Karpas-422 (cell line): ENCODE results near the gene ZFR2. TPM values are rescaled to one million over a fixed set of nuclear protein-coding genes. Genes with fewer than 3 reads are reported as not detected.
"Not testable (repeated sequence)": the region's sequence is repeated elsewhere in the genome, so short reads cannot be mapped to it uniquely, and the experiment has no call there.

Experiments
- DNase-seq: peaks from one replicate; pipeline ENCODE4 v3.0.0-alpha.2; 2015
- H2AFZ ChIP-seq: fragments of 200-600 bp; sonication (generic); 2 replicates; pipeline ENCODE4 v1.6.1; 2014; ENCODE audit warnings: antibody characterized with exemption, low read length, mixed read lengths
- H3K27ac ChIP-seq: fragments of 200-600 bp; sonication (generic); 2 replicates; pipeline ENCODE4 v1.5.1; 2014; ENCODE audit warnings: mild to moderate bottlenecking, low read length, moderate library complexity
- H3K27me3 ChIP-seq: fragments of 200-600 bp; sonication (generic); 2 replicates; pipeline ENCODE4 v1.6.1; 2014; ENCODE audit warnings: low read length, mixed read lengths
- H3K36me3 ChIP-seq: fragments of 200-600 bp; sonication (generic); 2 replicates; pipeline ENCODE4 v1.6.1; 2014; ENCODE audit warnings: low read length, mixed read lengths; ENCODE audit not compliant: insufficient read depth
- H3K4me1 ChIP-seq: fragments of 200-600 bp; sonication (generic); 2 replicates; pipeline ENCODE4 v1.6.1; 2014; ENCODE audit warnings: mild to moderate bottlenecking, low read length, mixed read lengths
- H3K4me2 ChIP-seq: fragments of 200-600 bp; sonication (generic); 2 replicates; pipeline ENCODE4 v1.6.1; 2014; ENCODE audit warnings: low read length, low read depth, mild to moderate bottlenecking; ENCODE audit not compliant: poor library complexity, severe bottlenecking
- H3K4me3 ChIP-seq: fragments of 200-600 bp; sonication (generic); 2 replicates; pipeline ENCODE4 v1.5.1; 2014; ENCODE audit warnings: mild to moderate bottlenecking, antibody characterized with exemption, low read length, mixed read lengths
- H3K79me2 ChIP-seq: fragments of 200-600 bp; sonication (generic); 2 replicates; pipeline ENCODE4 v1.6.1; 2014; ENCODE audit warnings: mild to moderate bottlenecking, low read length, mixed read lengths
- H3K9ac ChIP-seq: fragments of 200-600 bp; sonication (generic); 2 replicates; pipeline ENCODE4 v1.6.0; 2014; ENCODE audit warnings: low read length
- H3K9me2 ChIP-seq: fragments of 200-600 bp; sonication (generic), shearing (Covaris generic); replicated peaks from 2 replicates; pipeline ENCODE4 v1.6.0; 2014; ENCODE audit warnings: mild to moderate bottlenecking, low read length, moderate library complexity; ENCODE audit not compliant: insufficient read depth
- H3K9me3 ChIP-seq: fragments of 300-700, 200-600 bp; sonication (generic); 2 replicates; pipeline ENCODE4 v1.6.1; 2014; ENCODE audit warnings: low read length, mixed read lengths
- H4K20me1 ChIP-seq: fragments of 200-600 bp; sonication (generic); 2 replicates; pipeline ENCODE4 v1.6.1; 2014; ENCODE audit warnings: mild to moderate bottlenecking, antibody characterized with exemption, low read length, low read depth; ENCODE audit not compliant: insufficient read depth
- total RNA-seq: library from RNA; depleted of rRNA; stranded (reverse); fragments of >200 nt; shearing (Covaris generic); gene quantifications from 2 replicates; pipeline ENCODE4 v1.2.3, GENCODE V29; 2014; ENCODE audit warnings: low replicate concordance

The ZFR2 gene
- total RNA-seq, 1 experiment from 2014 or later = not detected

GRCh38 chr19:3770136-3770999 lies 98.5 kb downstream of the ZFR2 start:
- no peaks in the 10 kb centered on the region for H3K79me2 ChIP-seq
- no peaks in the 10 kb centered on the region for H3K36me3 ChIP-seq
- no peak for DNase-seq
- H3K4me2 ChIP-seq = no peak overlapping the region
- H3K4me1 ChIP-seq = no peaks in the 10 kb centered on the region
- no peak overlapping the region for H3K4me3 ChIP-seq
- H3K27ac ChIP-seq = no peak overlapping the region
- no peaks in the 10 kb centered on the region for H3K27me3 ChIP-seq
- H3K9me3 ChIP-seq = no peaks in the 10 kb centered on the region
- H3K9me2 ChIP-seq = no peaks in the 10 kb centered on the region
- no peaks in the 10 kb centered on the region for H4K20me1 ChIP-seq
- no peak overlapping the region for H3K9ac ChIP-seq
- no peak overlapping the region for H2AFZ ChIP-seq

GRCh38 chr19:3769494-3769893 lies 99.3 kb downstream of the ZFR2 start:
- Histone ChIP-seq H3K27ac (no peak overlapping the region), H3K4me3 (no peak overlapping the region), H3K9me3 (no peaks in the 10 kb centered on the region), H3K27me3 (no peaks in the 10 kb centered on the region), H3K79me2 (no peaks in the 10 kb centered on the region), H3K4me1 (no peaks in the 10 kb centered on the region), H4K20me1 (no peaks in the 10 kb centered on the region), H3K9ac (no peak overlapping the region), H2AFZ (no peak overlapping the region), H3K4me2 (no peak overlapping the region), H3K9me2 (no peaks in the 10 kb centered on the region), H3K36me3 (no peaks in the 10 kb centered on the region)
- DNase-seq = no peak

- H2AFZ ChIP-seq = no peak overlapping the region
These were observed 100.1 kb downstream of the ZFR2 start for GRCh38 chr19:3768748-3769099.

GRCh38 chr19:3768015-3768747 lies 100.7 kb downstream of the ZFR2 start:
- no peaks in the 10 kb centered on the region for H3K9me3 ChIP-seq

More at GRCh38 chr19:3768748-3769099, 100.1 kb downstream of the ZFR2 start:
- Histone ChIP-seq H4K20me1 (no peaks in the 10 kb centered on the region), H3K9me3 (no peaks in the 10 kb centered on the region), H3K36me3 (no peaks in the 10 kb centered on the region), H3K79me2 (no peaks in the 10 kb centered on the region), H3K4me3 (no peak overlapping the region), H3K9me2 (no peaks in the 10 kb centered on the region), H3K9ac (no peak overlapping the region), H3K4me2 (no peak overlapping the region), H3K27ac (no peak overlapping the region), H3K27me3 (no peaks in the 10 kb centered on the region), H3K4me1 (no peaks in the 10 kb centered on the region)
- DNase-seq = no peak

GRCh38 chr19:3767050-3767449 lies 101.8 kb downstream of the ZFR2 start:
- H3K4me3 ChIP-seq = no peak overlapping the region
- no peaks in the 10 kb centered on the region for H4K20me1 ChIP-seq
- no peaks in the 10 kb centered on the region for H3K9me3 ChIP-seq
- H2AFZ ChIP-seq = no peak overlapping the region
- H3K27me3 ChIP-seq = no peaks in the 10 kb centered on the region
- no peak overlapping the region for H3K4me2 ChIP-seq
- H3K4me1 ChIP-seq = peaks cover 6% of the 10 kb centered on the region
- H3K27ac ChIP-seq = no peak overlapping the region
- no peaks in the 10 kb centered on the region for H3K9me2 ChIP-seq
- no peak overlapping the region for H3K9ac ChIP-seq
- H3K36me3 ChIP-seq = no peaks in the 10 kb centered on the region
- DNase-seq = no peak
- peaks cover 5% of the 10 kb centered on the region for H3K79me2 ChIP-seq

More at GRCh38 chr19:3768015-3768747, 100.7 kb downstream of the ZFR2 start:
- no peaks in the 10 kb centered on the region for H3K27me3 ChIP-seq
- H2AFZ ChIP-seq = no peak overlapping the region
- no peak for DNase-seq
- H3K9ac ChIP-seq = no peak overlapping the region
- H3K4me2 ChIP-seq = no peak overlapping the region
- H3K4me3 ChIP-seq = no peak overlapping the region
- H3K27ac ChIP-seq = no peak overlapping the region
- peaks cover 3% of the 10 kb centered on the region for H3K4me1 ChIP-seq
- no peaks in the 10 kb centered on the region for H3K9me2 ChIP-seq
- no peaks in the 10 kb centered on the region for H4K20me1 ChIP-seq
- peaks cover 3% of the 10 kb centered on the region for H3K79me2 ChIP-seq
- H3K36me3 ChIP-seq = no peaks in the 10 kb centered on the region

GRCh38 chr19:3766520-3766919 lies 102.3 kb downstream of the ZFR2 start:
- no peaks in the 10 kb centered on the region for H3K9me2 ChIP-seq

GRCh38 chr19:3765757-3766156 lies 103.1 kb downstream of the ZFR2 start:
- not testable (repeated sequence) for H3K4me2 ChIP-seq, H3K27me3 ChIP-seq, DNase-seq, H3K36me3 ChIP-seq, H3K9ac ChIP-seq, H3K4me3 ChIP-seq, H2AFZ ChIP-seq, H4K20me1 ChIP-seq, H3K9me3 ChIP-seq, H3K9me2 ChIP-seq, H3K27ac ChIP-seq
- peaks cover 13% of the 10 kb centered on the region for H3K4me1 ChIP-seq
- peaks cover 12% of the 10 kb centered on the region for H3K79me2 ChIP-seq

More at GRCh38 chr19:3766520-3766919, 102.3 kb downstream of the ZFR2 start:
- no peak overlapping the region for H3K9ac ChIP-seq
- DNase-seq = no peak
- H3K4me2 ChIP-seq = no peak overlapping the region
- H3K4me3 ChIP-seq = no peak overlapping the region
- H3K27ac ChIP-seq = no peak overlapping the region
- peaks cover 5% of the 10 kb centered on the region for H3K79me2 ChIP-seq
- no peaks in the 10 kb centered on the region for H3K9me3 ChIP-seq
- H4K20me1 ChIP-seq = no peaks in the 10 kb centered on the region
- peaks cover 10% of the 10 kb centered on the region for H3K4me1 ChIP-seq
- H3K27me3 ChIP-seq = no peaks in the 10 kb centered on the region
- no peaks in the 10 kb centered on the region for H3K36me3 ChIP-seq
- H2AFZ ChIP-seq = no peak overlapping the region

GRCh38 chr19:3765121-3765520 lies 103.7 kb downstream of the ZFR2 start:
- Histone ChIP-seq H3K9me2 (no peaks in the 10 kb centered on the region), H3K9me3 (no peaks in the 10 kb centered on the region), H3K36me3 (no peaks in the 10 kb centered on the region), H3K27me3 (no peaks in the 10 kb centered on the region), H3K4me2 (no peak overlapping the region), H3K27ac (no peak overlapping the region), H4K20me1 (no peaks in the 10 kb centered on the region), H3K79me2 (peaks cover 18% of the 10 kb centered on the region), H2AFZ (no peak overlapping the region), H3K9ac (no peak overlapping the region), H3K4me1 (peaks cover 16% of the 10 kb centered on the region), H3K4me3 (no peak overlapping the region)
- no peak for DNase-seq
